Choroid plexus epithelial cell (primary cell): Measurements from ENCODE around the gene TMEM238.

Experiments
- DNase-seq: peaks from one replicate; pipeline ENCODE4 v3.0.0-alpha.2; 2010; ENCODE audit warnings: low read depth
- H3K4me3 ChIP-seq: 2 replicates; pipeline ENCODE4 v1.5.1; 2011; ENCODE audit warnings: low read depth, mild to moderate bottlenecking, control low read depth, low read length, moderate library complexity
- CTCF ChIP-seq: conservative IDR thresholded peaks from 2 replicates; pipeline ENCODE4 v1.5.1; 2011; ENCODE audit warnings: low read depth, mild to moderate bottlenecking, control low read depth, inconsistent platforms, low read length, moderate library complexity

The TMEM238 gene

GRCh38 chr19:55383279-55384130 is 587 bp downstream of the TMEM238 start:
- peak; percentile 80 for DNase-seq
- H3K4me3 ChIP-seq: peak overlapping the region; percentile 60
- TF ChIP-seq CTCF: no peak

- no peak for TF ChIP-seq CTCF
- DNase-seq: no peak
- H3K4me3 ChIP-seq: no peak overlapping the region
These were observed 1.5 kb downstream of the TMEM238 start for GRCh38 chr19:55382522-55383054.

DNA sequence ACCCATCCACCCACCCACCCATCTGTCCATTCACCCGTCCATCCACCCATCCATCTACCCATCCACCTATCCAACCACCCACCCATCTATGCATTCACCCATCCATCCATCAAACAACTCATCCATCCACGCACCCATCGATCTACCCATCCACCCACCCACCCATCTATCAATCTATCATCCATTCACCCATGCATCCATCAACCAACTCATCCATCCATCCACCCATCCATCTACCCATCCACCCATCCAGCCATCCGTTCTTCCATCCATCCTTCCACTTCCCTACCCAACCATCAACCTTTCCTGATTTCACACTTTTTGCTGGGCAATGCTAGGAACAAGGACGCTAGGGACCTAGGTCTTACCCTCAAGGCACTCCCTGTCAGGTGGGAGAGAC is 2.1 kb downstream of the TMEM238 start:
- no peak for TF ChIP-seq CTCF
- no peak overlapping the region for H3K4me3 ChIP-seq
- DNase-seq: no peak

DNA sequence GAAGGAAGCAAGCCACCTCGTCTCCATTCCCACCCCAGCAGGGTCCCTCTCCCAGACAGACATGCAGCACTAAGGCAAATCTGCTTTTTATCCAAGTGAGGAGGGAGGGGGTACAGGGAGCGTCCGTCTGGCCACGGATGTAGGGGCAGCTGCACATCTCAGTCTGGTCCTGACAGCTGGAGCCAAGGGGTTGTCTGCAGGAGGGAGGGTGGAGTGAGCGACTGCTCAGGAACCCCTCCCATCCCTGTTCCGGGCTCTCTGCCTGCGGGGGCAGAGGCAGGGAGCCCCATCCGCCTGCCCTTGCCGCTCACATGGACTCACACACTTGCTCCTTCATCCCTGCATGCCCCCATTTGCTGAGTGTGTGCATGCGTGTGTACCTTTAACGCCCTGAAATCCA is 4.9 kb downstream of the TMEM238 start:
- H3K4me3 ChIP-seq: no peak overlapping the region
- DNase-seq: no peak
- no peak for TF ChIP-seq CTCF

DNA sequence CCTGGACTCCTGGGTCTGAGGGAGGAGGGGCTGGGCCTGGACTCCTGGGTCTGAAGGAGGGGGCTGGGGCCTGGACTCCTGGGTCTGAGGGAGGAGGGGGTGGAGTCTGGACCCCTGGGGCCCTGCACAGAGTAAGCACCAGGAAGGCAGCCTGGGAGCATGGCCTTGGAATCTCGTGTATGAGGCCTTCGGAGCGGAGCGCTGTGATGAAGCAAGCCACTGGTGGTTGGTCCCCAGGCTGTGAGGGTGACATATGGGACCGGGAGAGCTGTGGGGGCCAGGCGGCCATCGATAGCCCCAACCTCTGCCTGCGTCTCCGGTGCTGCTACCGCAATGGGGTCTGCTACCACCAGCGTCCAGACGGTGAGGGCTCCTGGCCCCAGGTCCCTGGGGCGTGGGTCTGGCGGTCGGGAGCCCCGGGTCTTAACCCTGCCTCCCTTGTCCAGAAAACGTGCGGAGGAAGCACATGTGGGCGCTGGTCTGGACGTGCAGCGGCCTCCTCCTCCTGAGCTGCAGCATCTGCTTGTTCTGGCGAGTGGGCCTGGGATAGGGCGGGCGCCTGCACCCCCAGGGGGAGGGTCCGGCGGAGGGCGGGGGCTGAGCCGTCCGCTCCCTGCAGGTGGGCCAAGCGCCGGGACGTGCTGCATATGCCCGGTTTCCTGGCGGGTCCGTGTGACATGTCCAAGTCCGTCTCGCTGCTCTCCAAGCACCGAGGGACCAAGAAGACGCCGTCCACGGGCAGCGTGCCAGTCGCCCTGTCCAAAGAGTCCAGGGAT is 6.5 kb downstream of the TMEM238 start:
- no peak for TF ChIP-seq CTCF
- no peak overlapping the region for H3K4me3 ChIP-seq
- DNase-seq: no peak

DNA sequence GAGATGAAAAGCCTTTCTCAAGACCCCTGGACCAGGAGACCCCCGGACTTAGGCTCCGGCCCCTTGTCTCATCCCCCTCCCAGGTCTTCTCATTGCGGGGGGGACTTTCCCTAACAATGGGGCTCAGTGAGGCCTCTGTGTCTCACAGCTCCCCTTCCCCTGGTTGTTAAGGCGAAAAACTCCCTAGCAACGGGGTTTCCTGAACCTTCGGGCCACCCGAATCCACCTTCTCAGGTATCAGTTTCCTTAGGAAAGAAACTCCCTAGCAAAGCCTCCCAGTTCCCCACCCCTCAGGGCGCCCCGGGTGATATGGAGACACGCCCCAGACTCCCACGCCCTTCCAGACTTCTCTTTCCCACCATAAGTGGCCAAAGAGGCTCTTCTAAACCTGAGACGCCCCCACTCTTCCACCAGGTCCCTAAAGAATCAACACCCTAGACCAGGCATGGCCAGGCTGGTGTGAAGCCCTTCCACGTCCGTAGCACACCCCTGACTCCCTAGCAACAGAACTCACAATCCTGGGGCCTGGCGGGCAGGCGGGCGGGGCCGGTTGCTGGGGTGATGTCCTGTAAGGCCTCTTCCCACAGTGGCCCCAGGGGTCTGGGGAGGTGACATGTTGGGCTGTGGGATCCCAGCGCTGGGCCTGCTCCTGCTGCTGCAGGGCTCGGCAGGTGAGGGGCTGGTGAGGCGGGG is 7.7 kb downstream of the TMEM238 start, which contains the start of gene TMEM190:
TMEM190 (plus strand) TSS at position 586 of the 693 bp plus-strand sequence; CDS start at position 614, 28 bp downstream.
- no peak within 1 kb of the TSS for H3K4me3 ChIP-seq
- no peak for TF ChIP-seq CTCF
- DNase-seq: no peak
